ENCODE measurements around the gene MON2. TPM values are rescaled to one million over a fixed set of nuclear protein-coding genes. Genes with fewer than 3 reads are reported as not detected.

MON2 gene
- total and polyA plus RNA-seq, 2 of the 8 experiments (the other 6 are each of a cell fraction or from before 2014, with no cell fraction given), result 3.8 to 21.8 TPM

DNA sequence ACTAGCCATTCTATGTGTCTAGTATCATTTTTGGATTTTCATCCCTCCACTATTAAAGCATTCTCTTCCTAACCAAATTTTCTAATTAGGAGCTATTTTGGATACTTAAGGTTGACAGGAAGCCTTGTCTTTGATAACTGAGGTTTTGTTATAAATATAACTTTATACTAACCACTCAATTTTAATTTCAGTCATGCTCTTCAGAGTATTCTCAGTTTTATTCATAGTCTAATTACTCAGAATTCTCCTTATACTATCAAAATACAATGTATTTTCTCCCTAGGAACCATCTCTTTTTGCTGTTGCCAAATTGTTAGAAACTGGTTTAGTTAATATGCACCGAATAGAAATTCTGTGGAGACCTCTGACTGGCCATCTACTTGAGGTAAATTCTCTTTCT lies 76.2 kb downstream of the MON2 start (continued):
- TF ChIP-seq, protein P1, sequence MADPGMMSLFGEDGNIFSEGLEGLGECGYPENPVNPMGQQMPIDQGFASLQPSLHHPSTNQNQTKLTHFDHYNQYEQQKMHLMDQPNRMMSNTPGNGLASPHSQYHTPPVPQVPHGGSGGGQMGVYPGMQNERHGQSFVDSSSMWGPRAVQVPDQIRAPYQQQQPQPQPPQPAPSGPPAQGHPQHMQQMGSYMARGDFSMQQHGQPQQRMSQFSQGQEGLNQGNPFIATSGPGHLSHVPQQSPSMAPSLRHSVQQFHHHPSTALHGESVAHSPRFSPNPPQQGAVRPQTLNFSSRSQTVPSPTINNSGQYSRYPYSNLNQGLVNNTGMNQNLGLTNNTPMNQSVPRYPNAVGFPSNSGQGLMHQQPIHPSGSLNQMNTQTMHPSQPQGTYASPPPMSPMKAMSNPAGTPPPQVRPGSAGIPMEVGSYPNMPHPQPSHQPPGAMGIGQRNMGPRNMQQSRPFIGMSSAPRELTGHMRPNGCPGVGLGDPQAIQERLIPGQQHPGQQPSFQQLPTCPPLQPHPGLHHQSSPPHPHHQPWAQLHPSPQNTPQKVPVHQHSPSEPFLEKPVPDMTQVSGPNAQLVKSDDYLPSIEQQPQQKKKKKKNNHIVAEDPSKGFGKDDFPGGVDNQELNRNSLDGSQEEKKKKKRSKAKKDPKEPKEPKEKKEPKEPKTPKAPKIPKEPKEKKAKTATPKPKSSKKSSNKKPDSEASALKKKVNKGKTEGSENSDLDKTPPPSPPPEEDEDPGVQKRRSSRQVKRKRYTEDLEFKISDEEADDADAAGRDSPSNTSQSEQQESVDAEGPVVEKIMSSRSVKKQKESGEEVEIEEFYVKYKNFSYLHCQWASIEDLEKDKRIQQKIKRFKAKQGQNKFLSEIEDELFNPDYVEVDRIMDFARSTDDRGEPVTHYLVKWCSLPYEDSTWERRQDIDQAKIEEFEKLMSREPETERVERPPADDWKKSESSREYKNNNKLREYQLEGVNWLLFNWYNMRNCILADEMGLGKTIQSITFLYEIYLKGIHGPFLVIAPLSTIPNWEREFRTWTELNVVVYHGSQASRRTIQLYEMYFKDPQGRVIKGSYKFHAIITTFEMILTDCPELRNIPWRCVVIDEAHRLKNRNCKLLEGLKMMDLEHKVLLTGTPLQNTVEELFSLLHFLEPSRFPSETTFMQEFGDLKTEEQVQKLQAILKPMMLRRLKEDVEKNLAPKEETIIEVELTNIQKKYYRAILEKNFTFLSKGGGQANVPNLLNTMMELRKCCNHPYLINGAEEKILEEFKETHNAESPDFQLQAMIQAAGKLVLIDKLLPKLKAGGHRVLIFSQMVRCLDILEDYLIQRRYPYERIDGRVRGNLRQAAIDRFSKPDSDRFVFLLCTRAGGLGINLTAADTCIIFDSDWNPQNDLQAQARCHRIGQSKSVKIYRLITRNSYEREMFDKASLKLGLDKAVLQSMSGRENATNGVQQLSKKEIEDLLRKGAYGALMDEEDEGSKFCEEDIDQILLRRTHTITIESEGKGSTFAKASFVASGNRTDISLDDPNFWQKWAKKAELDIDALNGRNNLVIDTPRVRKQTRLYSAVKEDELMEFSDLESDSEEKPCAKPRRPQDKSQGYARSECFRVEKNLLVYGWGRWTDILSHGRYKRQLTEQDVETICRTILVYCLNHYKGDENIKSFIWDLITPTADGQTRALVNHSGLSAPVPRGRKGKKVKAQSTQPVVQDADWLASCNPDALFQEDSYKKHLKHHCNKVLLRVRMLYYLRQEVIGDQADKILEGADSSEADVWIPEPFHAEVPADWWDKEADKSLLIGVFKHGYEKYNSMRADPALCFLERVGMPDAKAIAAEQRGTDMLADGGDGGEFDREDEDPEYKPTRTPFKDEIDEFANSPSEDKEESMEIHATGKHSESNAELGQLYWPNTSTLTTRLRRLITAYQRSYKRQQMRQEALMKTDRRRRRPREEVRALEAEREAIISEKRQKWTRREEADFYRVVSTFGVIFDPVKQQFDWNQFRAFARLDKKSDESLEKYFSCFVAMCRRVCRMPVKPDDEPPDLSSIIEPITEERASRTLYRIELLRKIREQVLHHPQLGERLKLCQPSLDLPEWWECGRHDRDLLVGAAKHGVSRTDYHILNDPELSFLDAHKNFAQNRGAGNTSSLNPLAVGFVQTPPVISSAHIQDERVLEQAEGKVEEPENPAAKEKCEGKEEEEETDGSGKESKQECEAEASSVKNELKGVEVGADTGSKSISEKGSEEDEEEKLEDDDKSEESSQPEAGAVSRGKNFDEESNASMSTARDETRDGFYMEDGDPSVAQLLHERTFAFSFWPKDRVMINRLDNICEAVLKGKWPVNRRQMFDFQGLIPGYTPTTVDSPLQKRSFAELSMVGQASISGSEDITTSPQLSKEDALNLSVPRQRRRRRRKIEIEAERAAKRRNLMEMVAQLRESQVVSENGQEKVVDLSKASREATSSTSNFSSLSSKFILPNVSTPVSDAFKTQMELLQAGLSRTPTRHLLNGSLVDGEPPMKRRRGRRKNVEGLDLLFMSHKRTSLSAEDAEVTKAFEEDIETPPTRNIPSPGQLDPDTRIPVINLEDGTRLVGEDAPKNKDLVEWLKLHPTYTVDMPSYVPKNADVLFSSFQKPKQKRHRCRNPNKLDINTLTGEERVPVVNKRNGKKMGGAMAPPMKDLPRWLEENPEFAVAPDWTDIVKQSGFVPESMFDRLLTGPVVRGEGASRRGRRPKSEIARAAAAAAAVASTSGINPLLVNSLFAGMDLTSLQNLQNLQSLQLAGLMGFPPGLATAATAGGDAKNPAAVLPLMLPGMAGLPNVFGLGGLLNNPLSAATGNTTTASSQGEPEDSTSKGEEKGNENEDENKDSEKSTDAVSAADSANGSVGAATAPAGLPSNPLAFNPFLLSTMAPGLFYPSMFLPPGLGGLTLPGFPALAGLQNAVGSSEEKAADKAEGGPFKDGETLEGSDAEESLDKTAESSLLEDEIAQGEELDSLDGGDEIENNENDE (IDR thresholded peaks at IDR 0.05; ENCODE audit: insufficient replicate concordance, low read length), result no peak
- TF ChIP-seq CHD1 (IDR thresholded peaks at IDR 0.05; ENCODE audit: low read depth, low read length), result no peak
- no peak for TF ChIP-seq CEBPB (IDR thresholded peaks at IDR 0.05; ENCODE audit: low read depth, low read length)
- no peak for TF ChIP-seq SAP30 (IDR thresholded peaks at IDR 0.05; ENCODE audit: insufficient read depth, insufficient replicate concordance, low read length)
- no peak for TF ChIP-seq SP1 (IDR thresholded peaks at IDR 0.05; ENCODE audit: low read depth, low read length)
- no peak for TF ChIP-seq BCL11A (IDR thresholded peaks at IDR 0.05; ENCODE audit: low read depth in 2 of 2, low read length in 2 of 2)
- TF ChIP-seq TEAD4 (IDR thresholded peaks at IDR 0.05; ENCODE audit: low read depth, low read length), result no peak
- no peak for TF ChIP-seq CREB1 (IDR thresholded peaks at IDR 0.05)
